PFSK-1 (cell line): ENCODE data around the gene CCDC126.

Source experiments
- POLR2AphosphoS5 ChIP-seq: IDR thresholded peaks from 2 replicates; pipeline ENCODE4 v1.6.1; 2012; ENCODE audit warnings: low read depth, mild to moderate bottlenecking, control low read depth, low read length, moderate library complexity
- REST ChIP-seq, 2 experiments: IDR thresholded peaks; 2 replicates each; pipeline versions ENCODE4 v1.6.1 to v1.8.0; 2011 to 2012; ENCODE audit warnings: low read depth in 2 of 2, low read length in 2 of 2, control low read depth in 1 of 2, inconsistent platforms in 1 of 2, mild to moderate bottlenecking in 1 of 2, moderate library complexity in 1 of 2; ENCODE audit not compliant: insufficient read depth in 1 of 2
- SIN3A ChIP-seq: IDR thresholded peaks from 2 replicates; pipeline ENCODE4 v1.6.1; 2012; ENCODE audit warnings: mild to moderate bottlenecking, low read length, moderate library complexity, borderline replicate concordance; ENCODE audit not compliant: insufficient read depth
- TAF1 ChIP-seq: IDR thresholded peaks from 2 replicates; pipeline ENCODE4 v1.6.1; 2012; ENCODE audit warnings: low read length, control low read depth, borderline replicate concordance; ENCODE audit not compliant: insufficient read depth

- TF ChIP-seq REST (IDR thresholded peaks at IDR 0.05; ENCODE audit: insufficient read depth in 1 of 2, low read depth in 2 of 2, low read length in 2 of 2): no peak
- TF ChIP-seq TAF1: no peak
- TF ChIP-seq POLR2AphosphoS5: no peak
- TF ChIP-seq SIN3A: no peak
Observed at GRCh38 chr7:23558303-23558702, 38.9 kb upstream of the CCDC126 start.
